Hematopoietic multipotent progenitor cell (in vitro differentiated cells): ENCODE results near the gene MYL6. TPM values are rescaled to one million over a fixed set of nuclear protein-coding genes. Genes with fewer than 3 reads are reported as not detected.
A peak's percentile ranks its signal among the peaks of the same experiment; 100 is the strongest.
"Not testable (repeated sequence)": the region's sequence is repeated elsewhere in the genome, so short reads cannot be mapped to it uniquely, and the experiment has no call there.

ENCODE experiments used
- DNase-seq, 3 donors: peaks; one replicate each; pipeline ENCODE4 v3.0.0-alpha.2; 2011 to 2015; ENCODE audit warnings: low read depth in 2 of 3, low spot score in 2 of 3
- total RNA-seq: library from RNA; depleted of rRNA; stranded (reverse); fragments of >200 nt; gene quantifications from one replicate; pipeline ENCODE4 v1.2.3, GENCODE V29; 2012

MYL6 gene
- total RNA-seq, 1 donor: 563 TPM

- no peak for DNase-seq
Measured at GRCh38 chr12:56188778-56189098, 30.6 kb downstream of the MYL6 start.

GRCh38 chr12:56189099-56189917 is 31.1 kb downstream of the MYL6 start, which contains the start of gene SMARCC2:
Gene SMARCC2 (minus strand): TSS chr12:56189483. CDS start chr12:56189461, 22 bp downstream.
- DNase-seq: peak; percentile 77 to 90 (median 86)

DNA sequence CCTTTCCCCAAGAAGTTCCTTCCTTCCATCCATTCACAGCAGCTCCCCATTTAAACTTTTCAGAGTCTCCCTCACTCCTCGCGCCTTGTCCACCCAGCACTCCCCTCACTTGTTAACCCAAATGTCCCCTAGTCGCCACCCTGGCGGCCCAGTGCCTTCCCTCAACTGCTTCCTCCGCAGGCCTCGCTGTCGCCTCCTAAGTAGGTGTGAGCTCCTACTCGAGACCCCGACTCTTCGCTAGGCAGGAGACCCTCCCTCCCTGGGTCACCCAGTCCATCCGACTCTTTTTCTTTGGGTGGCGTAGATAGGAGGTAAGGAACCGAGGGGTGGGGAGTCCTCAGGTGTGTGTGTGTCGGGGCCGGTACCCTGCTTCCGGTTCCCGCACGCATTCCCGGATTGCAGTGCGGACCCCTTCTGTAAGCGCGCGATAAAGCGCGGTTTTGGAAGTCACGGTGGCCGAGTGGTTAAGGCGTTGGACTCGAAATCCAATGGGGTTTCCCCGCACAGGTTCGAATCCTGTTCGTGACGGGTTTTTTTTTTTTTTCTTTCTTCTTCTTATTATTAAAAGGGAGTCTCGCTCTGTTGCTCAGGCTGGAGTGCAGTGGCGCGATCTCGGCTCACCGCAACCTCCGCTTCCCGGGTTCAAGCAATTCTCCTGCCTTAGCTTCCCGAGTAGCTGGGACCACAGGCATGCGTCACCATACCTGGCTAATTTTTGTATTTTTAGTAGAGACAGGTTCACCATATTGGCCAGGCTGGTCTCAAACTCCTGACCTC is 31.9 kb downstream of the MYL6 start:
- DNase-seq: peak; percentile 55 to 91 (median 82)

DNA sequence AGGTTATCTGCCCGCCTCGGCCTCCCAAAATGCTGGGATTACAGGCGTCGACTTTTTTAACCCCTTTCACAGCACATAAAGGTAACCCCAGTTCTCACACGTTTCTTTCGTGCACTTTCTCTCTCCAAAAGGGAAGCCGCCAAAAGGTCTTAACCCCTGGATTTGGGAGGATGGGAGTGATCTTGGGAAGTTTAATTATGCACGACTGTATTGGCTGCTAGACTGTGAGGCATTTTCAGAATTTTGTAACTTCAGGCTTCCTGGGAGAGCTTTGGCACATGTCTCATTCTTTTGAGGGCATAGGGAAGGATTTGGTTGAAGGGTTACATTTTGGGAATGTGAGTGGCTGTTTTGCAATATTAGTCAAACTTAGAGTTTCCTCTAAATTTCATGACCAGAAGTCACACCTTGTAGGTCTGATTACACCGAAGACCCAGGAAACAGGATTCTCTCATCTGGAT is 32.6 kb downstream of the MYL6 start:
- no peak for DNase-seq

DNA sequence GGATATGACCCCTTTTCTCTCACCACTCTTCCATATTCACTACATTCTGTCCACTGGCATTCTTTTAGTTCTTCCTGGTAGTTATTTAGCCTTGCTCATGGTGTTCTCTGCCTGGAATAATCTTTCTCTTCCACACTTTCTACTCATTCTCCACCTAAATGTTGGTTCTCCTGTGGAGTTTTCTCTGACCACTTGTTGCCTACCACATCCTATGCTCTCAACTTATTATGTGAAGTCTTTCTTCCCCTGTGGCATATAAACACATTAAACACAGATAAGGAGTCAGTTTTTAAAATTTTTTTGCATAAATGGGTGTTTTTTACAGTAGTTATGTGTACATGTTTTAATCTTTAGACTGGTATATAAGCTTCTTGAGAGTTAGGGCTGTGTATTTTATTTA is 34.4 kb downstream of the MYL6 start:
- no peak for DNase-seq

DNA sequence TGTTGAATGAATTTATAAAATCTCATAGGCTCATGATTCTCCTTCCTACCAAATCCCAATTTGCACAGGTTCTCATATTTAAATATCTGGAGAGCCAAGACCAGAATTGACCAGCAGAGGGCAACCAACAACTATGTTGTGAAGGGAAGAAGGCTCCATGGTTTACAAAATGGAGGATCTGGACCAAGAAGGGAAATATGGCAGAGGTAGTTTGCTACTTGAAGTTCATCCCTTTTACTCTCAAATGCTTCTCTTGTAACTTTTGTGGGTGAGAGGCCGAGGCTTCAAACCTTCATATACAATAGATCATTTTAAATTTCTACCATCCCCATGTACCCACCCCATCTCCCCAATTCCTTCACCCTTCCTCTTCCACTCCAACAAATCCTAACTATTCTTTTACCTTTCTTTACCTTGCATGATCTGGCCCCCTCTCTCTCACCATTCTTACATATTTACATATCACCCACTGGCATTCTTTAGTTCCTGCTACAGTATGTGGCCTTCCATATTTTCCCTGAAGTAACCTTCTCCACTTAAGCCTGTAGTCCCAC is 34.9 kb downstream of the MYL6 start:
- peak; percentile 50 to 93 (median 82) for DNase-seq

- not testable (repeated sequence) for DNase-seq
Measured at GRCh38 chr12:56196818-56197550, 38.8 kb downstream of the MYL6 start.

GRCh38 chr12:56197921-56198635 is 39.9 kb downstream of the MYL6 start:
- no peak for DNase-seq

- no peak for DNase-seq
Measured at GRCh38 chr12:56198836-56199235, 40.7 kb downstream of the MYL6 start.

- DNase-seq: no peak
Measured at GRCh38 chr12:56202366-56202765, 44.2 kb downstream of the MYL6 start.

DNA sequence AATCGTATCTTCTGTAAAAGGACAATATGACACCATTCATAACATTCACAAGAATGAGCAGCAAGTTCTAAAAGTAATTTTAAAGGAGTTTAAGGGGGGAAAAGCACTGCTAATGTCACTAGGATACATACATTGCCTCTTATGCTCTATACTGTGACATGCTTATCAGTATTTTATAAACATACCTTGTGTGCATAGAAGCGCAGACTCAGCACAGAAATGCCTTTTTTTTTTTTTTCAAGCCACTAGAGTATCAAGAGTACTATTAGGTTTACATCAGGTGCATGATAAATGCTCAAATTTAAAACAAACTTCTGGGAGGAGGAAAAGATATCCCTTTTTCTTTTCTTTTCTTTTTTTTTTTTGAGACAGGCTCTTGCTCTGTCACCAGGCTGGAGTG is 44.7 kb downstream of the MYL6 start:
- no peak for DNase-seq

- no peak for DNase-seq
Measured at GRCh38 chr12:56204275-56204674, 46.1 kb downstream of the MYL6 start.

DNA sequence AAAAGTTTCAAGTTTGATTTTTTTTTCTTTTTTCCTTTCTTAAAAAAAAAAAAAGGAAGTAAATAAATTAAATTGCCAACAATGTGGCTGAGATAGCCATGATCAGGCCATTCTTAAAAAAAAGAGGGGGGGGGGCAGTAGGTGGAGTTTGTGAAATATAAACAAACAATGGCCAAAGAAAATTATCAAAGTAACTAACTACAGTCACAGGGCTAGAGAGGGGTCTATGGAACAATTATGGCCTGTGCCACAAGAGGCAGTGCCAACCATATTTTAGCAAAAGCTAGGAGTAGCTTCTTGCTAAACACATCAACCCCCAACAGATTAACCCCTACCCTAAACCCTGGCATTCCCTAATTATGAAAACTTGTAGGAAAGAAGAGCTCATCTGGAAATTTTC is 47.3 kb downstream of the MYL6 start:
- DNase-seq: peak in 2 of 3 donors; percentile 75 to 85

DNA sequence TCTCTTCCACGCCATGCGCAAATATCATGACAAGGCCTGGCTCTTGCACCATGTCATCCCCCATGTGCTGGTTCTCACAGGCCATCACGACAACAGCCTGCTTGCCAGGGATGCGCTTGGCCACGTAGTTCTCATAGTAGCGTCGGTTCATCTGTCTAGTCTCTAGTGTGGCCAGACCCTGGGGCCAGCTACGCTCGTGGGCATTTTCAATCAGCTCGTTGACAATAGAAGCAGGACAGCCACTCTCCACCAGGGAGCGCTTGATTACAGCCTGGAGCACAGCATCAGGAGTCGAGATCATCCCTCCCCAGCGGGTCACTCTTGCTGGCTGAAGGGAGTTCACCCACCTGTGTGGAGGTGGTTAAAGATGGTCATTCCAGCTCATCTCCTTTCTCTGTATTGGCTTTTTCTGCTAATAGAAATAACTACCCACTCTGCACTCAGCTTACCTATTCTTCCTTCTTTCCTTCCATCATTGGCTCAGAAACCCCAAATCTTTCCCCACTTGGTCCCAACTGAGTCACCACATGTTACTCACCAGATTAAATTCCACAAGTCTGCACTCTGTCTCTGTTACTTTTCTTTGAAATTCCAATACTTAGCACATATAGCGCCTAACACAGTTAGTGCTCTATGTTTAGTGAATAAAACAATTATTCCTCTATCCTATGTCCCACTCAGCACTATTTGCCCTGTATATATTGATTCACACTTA is 48.5 kb downstream of the MYL6 start:
- peak in 2 of 3 donors; percentile 43 to 55 for DNase-seq

- no peak for DNase-seq
Measured at GRCh38 chr12:56208006-56208405, 49.8 kb downstream of the MYL6 start.
